ENCODE measurements around the gene SELPLG. TPM values are rescaled to one million over a fixed set of nuclear protein-coding genes. Genes with fewer than 3 reads are reported as not detected.
A peak's percentile ranks its signal among the peaks of the same experiment; 100 is the strongest.

The SELPLG gene
- total RNA-seq, 1 donor from 2014 or later = 0.51 TPM

GRCh38 chr12:108615918-108616317 is 17.8 kb downstream of the SELPLG start:
- no peaks in the 10 kb centered on the region for H3K36me3 Mint-ChIP-seq (ENCODE audit: low read depth)
- H3K27ac Mint-ChIP-seq (ENCODE audit: unreplicated experiment) = peak overlapping the region; percentile 89
- H3K9me3 Mint-ChIP-seq = peaks cover 3% of the 10 kb centered on the region
- H3K27me3 Mint-ChIP-seq (ENCODE audit: low read depth) = peaks cover 4% of the 10 kb centered on the region
- peaks cover 7% of the 10 kb centered on the region for H3K4me1 Mint-ChIP-seq
- TF ChIP-seq CTCF (conservative IDR thresholded peaks at IDR 0.05) = no peak
- no peak overlapping the region for H3K4me3 Mint-ChIP-seq
- no peak for DNase-seq (ENCODE audit: low read depth, low spot score)

GRCh38 chr12:108614639-108615038 is 19.1 kb downstream of the SELPLG start:
- no peak overlapping the region for H3K27ac Mint-ChIP-seq (ENCODE audit: unreplicated experiment)
- no peak for DNase-seq (ENCODE audit: low read depth, low spot score)
- TF ChIP-seq CTCF (conservative IDR thresholded peaks at IDR 0.05) = no peak
- H3K4me3 Mint-ChIP-seq = no peak overlapping the region
- peaks cover 4% of the 10 kb centered on the region for H3K27me3 Mint-ChIP-seq (ENCODE audit: low read depth)
- peaks cover 7% of the 10 kb centered on the region for H3K4me1 Mint-ChIP-seq
- peaks cover 3% of the 10 kb centered on the region for H3K9me3 Mint-ChIP-seq
- H3K36me3 Mint-ChIP-seq (ENCODE audit: low read depth) = no peaks in the 10 kb centered on the region

- DNase-seq (ENCODE audit: low read depth, low spot score) = no peak
- TF ChIP-seq CTCF (conservative IDR thresholded peaks at IDR 0.05) = no peak
- H3K27ac Mint-ChIP-seq (ENCODE audit: unreplicated experiment) = no peak overlapping the region
- no peak overlapping the region for H3K4me3 Mint-ChIP-seq
- H3K27me3 Mint-ChIP-seq (ENCODE audit: low read depth) = peaks cover 4% of the 10 kb centered on the region
- H3K36me3 Mint-ChIP-seq (ENCODE audit: low read depth) = no peaks in the 10 kb centered on the region
- peaks cover 3% of the 10 kb centered on the region for H3K9me3 Mint-ChIP-seq
- peaks cover 7% of the 10 kb centered on the region for H3K4me1 Mint-ChIP-seq
These were observed 19.7 kb downstream of the SELPLG start for GRCh38 chr12:108614041-108614440.

- Mint-ChIP-seq H3K4me3 (no peak overlapping the region), H3K27me3 (ENCODE audit: low read depth) (peaks cover 2% of the 10 kb centered on the region), H3K9me3 (peaks cover 3% of the 10 kb centered on the region), H3K27ac (ENCODE audit: unreplicated experiment) (no peak overlapping the region), H3K4me1 (peaks cover 7% of the 10 kb centered on the region), H3K36me3 (ENCODE audit: low read depth) (no peaks in the 10 kb centered on the region)
- no peak for TF ChIP-seq CTCF (conservative IDR thresholded peaks at IDR 0.05)
- no peak for DNase-seq (ENCODE audit: low read depth, low spot score)
These were observed 20.1 kb downstream of the SELPLG start for GRCh38 chr12:108613548-108613947.

GRCh38 chr12:108612788-108613282 is 20.9 kb downstream of the SELPLG start:
- Mint-ChIP-seq H3K9me3 (peaks cover 3% of the 10 kb centered on the region), H3K4me1 (peaks cover 7% of the 10 kb centered on the region), H3K27ac (ENCODE audit: unreplicated experiment) (no peak overlapping the region), H3K4me3 (no peak overlapping the region), H3K36me3 (ENCODE audit: low read depth) (no peaks in the 10 kb centered on the region), H3K27me3 (ENCODE audit: low read depth) (no peaks in the 10 kb centered on the region)
- no peak for TF ChIP-seq CTCF (conservative IDR thresholded peaks at IDR 0.05)
- no peak for DNase-seq (ENCODE audit: low read depth, low spot score)
